Fibroblast of pulmonary artery (primary cell): Measurements from ENCODE around the gene NINJ2.
A peak's percentile ranks its signal among the peaks of the same experiment; 100 is the strongest.
"Not testable (repeated sequence)": the region's sequence is repeated elsewhere in the genome, so short reads cannot be mapped to it uniquely, and the experiment has no call there.

ENCODE experiments used
- DNase-seq: peaks from one replicate; pipeline ENCODE4 v3.0.0-alpha.2; 2010; ENCODE audit warnings: low read depth
- H3K4me3 ChIP-seq: replicated peaks from 2 replicates; pipeline ENCODE4 v1.5.1; 2011; ENCODE audit warnings: low read depth, mild to moderate bottlenecking, control low read depth, low read length, moderate library complexity
- TF ChIP-seq, protein P1 (sequence below): IDR thresholded peaks from 2 replicates; pipeline ENCODE4 v1.5.1; 2011; ENCODE audit warnings: mild to moderate bottlenecking, control low read depth, low read length, inconsistent platforms; ENCODE audit errors: missing control alignments

Gene NINJ2, protein sequence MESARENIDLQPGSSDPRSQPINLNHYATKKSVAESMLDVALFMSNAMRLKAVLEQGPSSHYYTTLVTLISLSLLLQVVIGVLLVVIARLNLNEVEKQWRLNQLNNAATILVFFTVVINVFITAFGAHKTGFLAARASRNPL

DNA sequence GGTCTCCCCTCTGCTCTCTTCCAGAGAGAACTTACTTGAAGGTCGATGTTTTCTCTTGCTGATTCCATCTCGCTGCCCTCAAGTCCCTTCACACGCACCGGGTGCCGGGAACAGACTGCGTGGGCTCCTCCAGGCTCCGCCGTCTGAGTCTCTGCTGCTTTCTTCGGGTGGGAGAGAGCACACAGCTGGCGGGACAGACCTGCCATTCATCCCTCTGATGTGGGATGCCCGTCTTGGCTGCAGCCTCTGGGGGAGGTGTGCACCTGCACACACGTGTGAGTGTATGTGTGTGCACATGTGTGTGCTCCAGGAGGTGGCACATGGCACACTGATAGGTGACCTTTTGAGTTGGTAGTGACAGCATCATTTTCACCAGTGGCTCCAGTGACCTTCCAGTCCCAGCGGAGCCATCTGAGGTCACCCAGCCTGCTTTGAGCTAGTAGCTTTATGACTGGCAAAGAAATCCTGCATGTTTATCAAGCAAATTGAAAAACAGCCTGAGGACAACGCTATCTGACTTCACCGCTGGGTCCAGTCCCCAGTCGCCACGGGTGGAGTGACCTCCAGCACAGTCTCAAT is at the start of gene NINJ2:
TSS of gene NINJ2 (minus strand) at position 153 of the 579 bp plus-strand sequence. CDS start at position 68, 85 bp downstream.
- DNase-seq: peak; percentile 40
- TF ChIP-seq, protein P1, sequence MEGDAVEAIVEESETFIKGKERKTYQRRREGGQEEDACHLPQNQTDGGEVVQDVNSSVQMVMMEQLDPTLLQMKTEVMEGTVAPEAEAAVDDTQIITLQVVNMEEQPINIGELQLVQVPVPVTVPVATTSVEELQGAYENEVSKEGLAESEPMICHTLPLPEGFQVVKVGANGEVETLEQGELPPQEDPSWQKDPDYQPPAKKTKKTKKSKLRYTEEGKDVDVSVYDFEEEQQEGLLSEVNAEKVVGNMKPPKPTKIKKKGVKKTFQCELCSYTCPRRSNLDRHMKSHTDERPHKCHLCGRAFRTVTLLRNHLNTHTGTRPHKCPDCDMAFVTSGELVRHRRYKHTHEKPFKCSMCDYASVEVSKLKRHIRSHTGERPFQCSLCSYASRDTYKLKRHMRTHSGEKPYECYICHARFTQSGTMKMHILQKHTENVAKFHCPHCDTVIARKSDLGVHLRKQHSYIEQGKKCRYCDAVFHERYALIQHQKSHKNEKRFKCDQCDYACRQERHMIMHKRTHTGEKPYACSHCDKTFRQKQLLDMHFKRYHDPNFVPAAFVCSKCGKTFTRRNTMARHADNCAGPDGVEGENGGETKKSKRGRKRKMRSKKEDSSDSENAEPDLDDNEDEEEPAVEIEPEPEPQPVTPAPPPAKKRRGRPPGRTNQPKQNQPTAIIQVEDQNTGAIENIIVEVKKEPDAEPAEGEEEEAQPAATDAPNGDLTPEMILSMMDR: no peak
- H3K4me3 ChIP-seq: peak within 1 kb of the TSS; percentile 39

DNA sequence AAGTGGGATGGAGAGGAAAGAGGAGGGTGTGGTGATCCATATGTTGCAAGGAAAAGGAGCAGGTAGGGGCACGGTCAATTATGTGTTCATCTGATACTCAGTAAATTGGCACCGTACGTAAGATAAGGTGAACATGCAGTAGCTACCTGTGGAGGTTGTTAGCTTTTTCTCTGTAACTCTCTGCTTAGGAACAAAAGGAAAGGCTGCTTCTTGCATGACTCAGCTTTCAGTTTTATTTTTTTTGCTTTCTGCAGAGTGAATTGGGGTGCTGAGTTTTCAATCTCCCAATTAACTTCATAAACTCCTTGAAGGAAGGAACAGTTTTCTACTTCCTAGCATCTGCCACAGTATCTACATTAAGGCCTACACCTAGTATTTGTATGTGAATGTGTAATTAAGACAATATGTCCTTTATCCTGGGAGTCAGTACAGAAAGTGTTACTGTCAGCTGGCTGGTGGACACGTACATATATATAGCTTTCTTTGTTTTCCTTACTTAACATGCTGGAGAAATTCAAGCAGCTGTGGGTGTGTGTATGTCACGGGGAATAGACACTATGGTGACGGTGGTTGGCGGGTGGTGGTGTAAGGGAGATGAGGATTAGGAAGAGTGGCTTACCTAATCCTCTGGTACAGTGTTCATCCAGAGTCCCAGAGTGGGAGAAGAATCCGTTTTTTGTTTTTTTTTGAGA is 49.1 kb upstream of the NINJ2 start:
- H3K4me3 ChIP-seq: no peak overlapping the region
- TF ChIP-seq, protein P1: no peak
- no peak for DNase-seq

DNA sequence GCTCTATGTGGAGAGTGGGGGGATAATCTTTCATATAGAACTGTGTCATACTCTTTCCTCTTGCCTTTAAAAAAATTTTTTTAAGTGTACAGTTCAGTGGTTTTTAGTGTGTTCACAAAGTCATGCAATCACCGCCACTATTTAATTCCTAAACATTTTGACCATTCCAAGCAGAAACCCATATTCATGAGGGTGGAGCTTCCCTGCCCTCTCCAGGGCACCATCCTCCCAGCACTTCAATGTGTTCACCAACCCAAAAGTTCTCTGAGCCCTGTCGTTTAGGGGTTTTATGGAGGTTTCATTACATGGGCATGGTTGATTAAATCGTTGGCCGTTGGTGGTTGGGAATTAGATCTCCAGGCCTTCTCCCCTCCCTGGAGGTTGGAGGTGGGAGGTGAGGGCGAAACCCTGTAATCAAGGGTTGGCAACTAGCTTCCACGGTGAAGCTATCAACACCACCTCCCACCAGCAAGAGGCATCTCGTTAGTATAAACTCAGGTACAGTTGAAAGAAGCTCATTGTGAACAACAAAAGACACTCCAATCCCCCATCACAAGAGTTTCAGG is 46.3 kb upstream of the NINJ2 start:
- H3K4me3 ChIP-seq: no peak overlapping the region
- no peak for DNase-seq
- TF ChIP-seq, protein P1: no peak

DNA sequence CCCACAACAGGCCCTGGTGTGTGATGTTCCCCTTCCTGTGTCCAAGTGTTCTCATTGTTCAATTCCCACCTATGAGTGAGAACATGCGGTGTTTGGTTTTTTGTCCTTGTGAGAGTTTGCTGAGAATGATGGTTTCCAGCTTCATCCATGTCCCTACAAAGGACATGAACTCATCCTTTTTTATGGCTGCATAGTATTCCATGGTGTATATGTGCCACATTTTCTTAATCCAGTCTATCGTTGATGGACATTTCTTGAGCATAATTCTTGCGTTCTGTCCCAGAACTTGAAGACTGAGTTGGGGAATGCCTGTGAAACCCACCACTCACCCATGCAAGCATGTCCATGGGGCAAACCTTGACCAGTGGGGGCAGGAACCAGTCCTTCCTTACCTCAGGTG is 44.8 kb upstream of the NINJ2 start:
- not testable (repeated sequence) for DNase-seq, H3K4me3 ChIP-seq

DNA sequence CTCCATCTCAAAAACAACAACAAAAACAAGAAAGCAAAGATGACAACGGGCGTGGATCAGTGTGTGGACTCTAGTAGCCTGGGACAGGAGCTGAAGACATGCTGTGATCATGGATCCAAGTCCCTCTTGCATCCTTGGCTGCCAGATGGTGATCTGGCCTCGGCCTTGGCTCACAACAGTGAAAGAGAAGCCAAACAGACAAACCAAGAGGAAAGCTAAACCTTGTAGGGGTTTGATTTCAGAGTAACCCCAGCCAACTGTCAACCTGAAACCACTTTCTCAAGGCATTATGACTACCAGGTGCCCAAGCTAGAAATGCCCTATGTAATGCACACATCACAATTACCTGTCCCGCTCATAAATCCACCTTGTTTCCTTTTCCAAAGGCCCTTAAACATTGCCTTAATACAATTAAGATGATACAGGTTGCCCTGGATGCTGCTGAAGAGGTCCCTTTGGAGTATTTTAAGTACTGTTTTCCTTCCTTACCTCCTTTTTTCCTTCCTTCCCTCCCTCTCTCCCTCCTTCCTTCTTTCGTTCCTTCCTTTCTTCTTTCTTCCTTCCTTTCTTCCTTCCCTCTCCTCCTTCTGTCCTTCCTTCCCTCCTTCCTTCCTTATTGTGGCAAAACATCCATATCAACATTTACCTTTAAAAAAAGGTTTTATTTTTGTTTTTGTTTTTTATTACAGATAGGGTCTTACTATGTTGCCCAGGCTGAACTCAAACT is 41.4 kb upstream of the NINJ2 start:
- no peak for DNase-seq
- TF ChIP-seq, protein P1: no peak
- H3K4me3 ChIP-seq: no peak overlapping the region

DNA sequence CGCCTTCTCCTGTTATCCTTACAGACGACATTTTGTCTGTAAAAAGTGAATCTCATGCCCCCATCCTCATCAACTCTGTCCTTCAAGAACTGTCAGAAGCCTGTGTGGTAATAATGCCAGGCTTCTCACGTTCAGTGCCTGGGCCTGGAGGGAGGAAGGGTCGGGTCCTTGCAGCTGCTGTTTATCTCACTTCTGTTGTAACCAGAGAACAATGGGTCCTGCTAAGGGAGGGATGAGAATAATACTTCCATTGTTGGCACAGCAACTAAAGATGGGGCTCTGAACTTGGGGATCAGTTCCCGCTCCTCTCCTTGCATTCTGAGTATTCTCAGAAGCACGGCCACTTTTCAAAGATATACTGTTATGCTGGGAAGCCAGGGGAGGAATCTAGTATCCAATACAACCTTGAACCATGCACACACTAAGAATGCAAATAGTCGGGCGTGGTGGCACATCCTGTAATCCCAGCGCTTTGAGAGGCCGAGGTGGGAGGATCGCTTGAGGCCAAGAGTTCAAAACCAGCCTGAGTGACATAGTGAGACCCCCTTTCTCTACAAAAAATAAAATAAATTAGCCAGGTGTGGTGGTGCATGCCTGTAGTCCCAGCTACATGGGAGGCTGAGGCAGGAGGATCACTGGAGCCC is 38.8 kb upstream of the NINJ2 start:
- DNase-seq: peak; percentile 29
- H3K4me3 ChIP-seq: no peak overlapping the region
- TF ChIP-seq, protein P1: no peak
